Spleen (tissue), 11 donors: ENCODE measurements around the gene ZNF860. TPM values are rescaled to one million over a fixed set of nuclear protein-coding genes. Genes with fewer than 3 reads are reported as not detected.
A peak's percentile ranks its signal among the peaks of the same experiment; 100 is the strongest.

Source experiments
- DNase-seq: peaks from one replicate; pipeline ENCODE4 v3.0.0-alpha.2; 2020
- H3K27ac ChIP-seq, 8 donors: fragments of 200-600 bp; sonication (generic) in 7 of 8; 1 replicate in 4 of 8; 2 replicates in 4 of 8; pipeline versions ENCODE4 v1.5.0 to v1.8.0; 2016 to 2021; ENCODE audit warnings: inconsistent platforms in 4 of 8, mild to moderate bottlenecking in 4 of 8, moderate library complexity in 1 of 8
- H3K27me3 ChIP-seq, 7 donors: fragments of 200-600 bp; sonication (generic) in 6 of 7; replicated peaks in 1 of 7; 1 replicate in 4 of 7; 2 replicates in 3 of 7; pipeline versions ENCODE4 v1.5.0 to v1.8.0; 2016 to 2021; ENCODE audit warnings: inconsistent platforms in 3 of 7, mild to moderate bottlenecking in 1 of 7
- H3K36me3 ChIP-seq, 6 donors: fragments of 200-600 bp; sonication (generic) in 5 of 6; 1 replicate in 4 of 6; 2 replicates in 2 of 6; pipeline versions ENCODE4 v1.5.0 to v1.8.0; 2016 to 2021; ENCODE audit warnings: inconsistent platforms in 2 of 6
- H3K4me1 ChIP-seq, 6 donors: fragments of 200-600 bp; sonication (generic) in 5 of 6; 1 replicate in 3 of 6; 2 replicates in 3 of 6; pipeline versions ENCODE4 v1.5.0 to v1.8.0; 2016 to 2021; ENCODE audit warnings: inconsistent platforms in 3 of 6
- H3K4me3 ChIP-seq, 8 donors: fragments of 200-600 bp; sonication (generic) in 7 of 8; 1 replicate in 4 of 8; 2 replicates in 4 of 8; pipeline versions ENCODE4 v1.5.0 to v1.8.0; 2016 to 2021; ENCODE audit warnings: inconsistent platforms in 4 of 8, mild to moderate bottlenecking in 4 of 8, moderate library complexity in 2 of 8
- H3K9me3 ChIP-seq, 8 donors: fragments of 200-600 bp; sonication (generic) in 7 of 8; 1 replicate in 4 of 8; 2 replicates in 4 of 8; pipeline versions ENCODE4 v1.5.0 to v1.8.0; 2016 to 2021; ENCODE audit warnings: inconsistent platforms in 4 of 8
- POLR2A ChIP-seq, 3 donors: fragments of 450-650 bp; IDR thresholded peaks; one replicate each; pipeline ENCODE4 v1.5.1; 2017; ENCODE audit warnings: antibody characterized with exemption in 3 of 3, mild to moderate bottlenecking in 1 of 3
- POLR2AphosphoS5 ChIP-seq, 3 donors: sonication (generic); formaldehyde crosslinking; IDR thresholded peaks; one replicate each; pipeline ENCODE4 v1.5.1; 2017; ENCODE audit warnings: antibody characterized with exemption in 3 of 3
- WGBS, 5 donors: extraction: QIAGEN DNeasy Blood & Tissue Kit in 3 of 5; methylation state at CpG; one replicate each; pipeline versions ENCODE4 v1.1.5 to v1.1.7; 2013 to 2018; 5-methylcytosine and 5-hydroxymethylcytosine counted together
- intact Hi-C: fragments of 100-400 bp; cut with DNase I; formaldehyde crosslinking; loops from one replicate; pipeline ENCODE4 v1.15.0; 2023; ENCODE audit warnings: low total_unique reads
- polyA plus RNA-seq, 3 donors: library from polyadenylated mRNA; stranded (reverse); fragments of 200-250 nt; gene quantifications; one replicate each; pipeline ENCODE4 v1.2.1, GENCODE V29; 2013
- total RNA-seq, 7 donors: library from RNA; depleted of rRNA in 3 of 7; stranded (reverse); fragments of >200 nt in 3 of 7; fragmentation: NEBNext Ultra II Directional in 4 of 7; extraction: Animal tissue kit (Norgen Biotek cat#: 25700) in 4 of 7; gene quantifications; one replicate each; pipeline versions ENCODE4 v1.1.0 to v1.2.1, GENCODE V29; 2016 to 2021
- TF ChIP-seq, protein P1 (sequence below), 11 experiments: fragments of 200-600 bp in 7 of 11; fragments of 450-650 bp in 4 of 11; sonication (generic) in 4 of 11; IDR thresholded peaks in 8 of 11; conservative IDR thresholded peaks in 3 of 11; 1 replicate in 7 of 11; 2 replicates in 4 of 11; pipeline versions ENCODE4 v1.4.0 to v1.8.0; 2016 to 2021; ENCODE audit warnings: antibody characterized with exemption in 11 of 11, inconsistent platforms in 4 of 11, mild to moderate bottlenecking in 1 of 11
- donor health status: healthy with polysubstance abuse.
- donor health status: DM: no; HTN: no; CAD: no; lungs with moderate emphysema.
- donor health status: DM: no; HTN: no; CAD: no.
- donor health status: Bipolar disorder and iron deficiency.
- donor health status: healthy.
- donor health status: DM: no; HTN: no; CAD: no.
- donor health status: DM: yes; HTN: yes; CAD: no.

ZNF860 gene
- total and polyA plus RNA-seq, 10 donors: 1.3 to 9.5 (median 4.5) TPM

DNA sequence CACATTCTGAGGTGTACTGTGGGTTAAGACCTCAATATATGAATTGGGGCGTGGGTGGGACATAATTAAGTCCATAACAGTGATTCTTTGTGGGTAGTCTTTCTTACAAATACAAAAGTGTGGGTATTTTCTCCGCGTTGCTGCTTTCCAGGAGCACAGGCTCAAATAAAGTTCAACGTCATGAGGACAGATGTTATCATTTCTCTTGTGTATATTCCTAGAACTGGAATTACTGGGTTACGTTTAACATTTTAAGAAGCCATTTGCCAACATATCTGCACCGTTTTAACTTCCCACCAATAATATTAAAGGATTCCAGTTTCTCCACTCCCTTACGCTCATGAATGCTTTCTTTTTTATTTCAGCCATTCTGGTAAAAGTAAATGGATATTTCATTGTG, 39.6 kb downstream of the ZNF860 start:
- 87 to 94% (median 93%) methylated on average over 7 of the region's 7 CpGs for WGBS, 5 donors
- Histone ChIP-seq H3K4me3 (no peak overlapping the region), H3K9me3 (no peaks in the 10 kb centered on the region), H3K4me1 (peaks cover 0 to 12% (median under 1%) of the 10 kb centered on the region in 6 donors), H3K27me3 (no peaks in the 10 kb centered on the region), H3K36me3 (no peaks in the 10 kb centered on the region), H3K27ac (no peak overlapping the region)
- DNase-seq: no peak
- intact Hi-C loops: no loop called here
- TF ChIP-seq, protein P1, sequence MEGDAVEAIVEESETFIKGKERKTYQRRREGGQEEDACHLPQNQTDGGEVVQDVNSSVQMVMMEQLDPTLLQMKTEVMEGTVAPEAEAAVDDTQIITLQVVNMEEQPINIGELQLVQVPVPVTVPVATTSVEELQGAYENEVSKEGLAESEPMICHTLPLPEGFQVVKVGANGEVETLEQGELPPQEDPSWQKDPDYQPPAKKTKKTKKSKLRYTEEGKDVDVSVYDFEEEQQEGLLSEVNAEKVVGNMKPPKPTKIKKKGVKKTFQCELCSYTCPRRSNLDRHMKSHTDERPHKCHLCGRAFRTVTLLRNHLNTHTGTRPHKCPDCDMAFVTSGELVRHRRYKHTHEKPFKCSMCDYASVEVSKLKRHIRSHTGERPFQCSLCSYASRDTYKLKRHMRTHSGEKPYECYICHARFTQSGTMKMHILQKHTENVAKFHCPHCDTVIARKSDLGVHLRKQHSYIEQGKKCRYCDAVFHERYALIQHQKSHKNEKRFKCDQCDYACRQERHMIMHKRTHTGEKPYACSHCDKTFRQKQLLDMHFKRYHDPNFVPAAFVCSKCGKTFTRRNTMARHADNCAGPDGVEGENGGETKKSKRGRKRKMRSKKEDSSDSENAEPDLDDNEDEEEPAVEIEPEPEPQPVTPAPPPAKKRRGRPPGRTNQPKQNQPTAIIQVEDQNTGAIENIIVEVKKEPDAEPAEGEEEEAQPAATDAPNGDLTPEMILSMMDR (IDR thresholded peaks at IDR 0.05 in 8 of 11, conservative IDR thresholded peaks at IDR 0.05 in 3 of 11): no peak
- no peak for TF ChIP-seq POLR2A (IDR thresholded peaks at IDR 0.05)
- TF ChIP-seq POLR2AphosphoS5 (IDR thresholded peaks at IDR 0.05): no peak

DNA sequence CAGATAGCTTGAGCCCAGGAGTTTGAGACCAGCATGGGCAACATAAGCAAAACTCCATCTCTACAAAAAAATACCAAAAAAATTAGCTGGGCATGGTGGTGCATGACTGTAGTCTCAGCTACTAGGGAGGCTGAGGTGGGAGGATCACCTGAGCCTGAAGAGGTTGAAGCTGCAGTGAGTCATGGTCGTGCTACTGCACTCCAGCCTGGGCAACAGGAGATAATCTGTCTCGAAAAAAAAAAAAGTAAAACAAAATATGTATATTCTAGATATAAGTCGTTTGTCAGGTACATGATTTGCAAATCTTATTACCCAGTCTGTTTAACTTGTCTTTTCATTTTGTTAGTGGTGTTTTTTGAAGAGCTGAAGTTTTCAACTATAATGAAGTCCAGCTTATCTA, 40.2 kb downstream of the ZNF860 start:
- Histone ChIP-seq H3K9me3 (no peaks in the 10 kb centered on the region), H3K36me3 (no peaks in the 10 kb centered on the region), H3K27me3 (no peaks in the 10 kb centered on the region), H3K4me3 (no peak overlapping the region), H3K27ac (no peak overlapping the region), H3K4me1 (peaks cover 0 to 18% (median 4%) of the 10 kb centered on the region in 6 donors)
- 73 to 92% (median 75%) methylated on average over 3 of the region's 3 CpGs for WGBS, 5 donors
- intact Hi-C loops: no loop called here
- no peak for DNase-seq
- TF ChIP-seq, protein P1 (IDR thresholded peaks at IDR 0.05 in 8 of 11, conservative IDR thresholded peaks at IDR 0.05 in 3 of 11): no peak
- TF ChIP-seq POLR2AphosphoS5 (IDR thresholded peaks at IDR 0.05) (no peak), POLR2A (IDR thresholded peaks at IDR 0.05) (no peak)

DNA sequence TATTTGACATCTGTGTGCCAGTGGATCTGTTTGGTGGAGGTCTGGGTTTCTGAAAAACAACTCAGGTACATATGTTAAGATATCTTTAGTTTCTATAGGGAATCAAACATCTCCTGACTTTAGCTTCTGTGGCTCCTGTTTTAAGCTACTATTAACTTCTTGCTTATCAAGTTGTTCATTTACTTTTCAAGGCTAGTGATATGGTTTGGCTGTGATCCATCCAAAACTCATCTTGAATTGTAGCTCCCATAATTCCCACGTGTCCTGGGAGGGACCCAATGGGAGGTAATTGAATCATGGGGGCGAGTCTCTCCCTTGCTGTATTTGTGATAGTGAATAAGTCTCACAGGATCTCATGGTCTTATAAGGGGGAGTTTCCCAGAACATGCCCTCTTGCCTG, 41.4 kb downstream of the ZNF860 start:
- Histone ChIP-seq H3K9me3 (no peaks in the 10 kb centered on the region), H3K4me3 (no peak overlapping the region), H3K27ac (no peak overlapping the region), H3K4me1 (peaks cover 0 to 19% (median 4%) of the 10 kb centered on the region in 6 donors), H3K27me3 (no peaks in the 10 kb centered on the region), H3K36me3 (no peaks in the 10 kb centered on the region)
- intact Hi-C loops: no loop called here
- no peak for DNase-seq
- 74 to 88% (median 84%) methylated on average over 2 of the region's 2 CpGs for WGBS, 5 donors
- TF ChIP-seq POLR2AphosphoS5 (IDR thresholded peaks at IDR 0.05) (no peak), POLR2A (IDR thresholded peaks at IDR 0.05) (no peak)
- TF ChIP-seq, protein P1 (IDR thresholded peaks at IDR 0.05 in 8 of 11, conservative IDR thresholded peaks at IDR 0.05 in 3 of 11): no peak

- DNase-seq: no peak
- no peaks in the 10 kb centered on the region for H3K27me3 ChIP-seq
Observed at GRCh38 chr3:32026593-32026992, 45.0 kb downstream of the ZNF860 start.

More at GRCh38 chr3:32026593-32026992, 45.0 kb downstream of the ZNF860 start:
- H3K4me1 ChIP-seq: peaks cover 0 to 9% (median 4%) of the 10 kb centered on the region in 6 donors
- H3K36me3 ChIP-seq: no peaks in the 10 kb centered on the region
- no peaks in the 10 kb centered on the region for H3K9me3 ChIP-seq
- WGBS, 5 donors: 32 to 47% (median 41%) methylated on average over 6 of the region's 6 CpGs
- no peak overlapping the region for H3K27ac ChIP-seq
- intact Hi-C loops: no loop called here
- TF ChIP-seq POLR2A (IDR thresholded peaks at IDR 0.05): no peak
- TF ChIP-seq, protein P1 (IDR thresholded peaks at IDR 0.05 in 8 of 11, conservative IDR thresholded peaks at IDR 0.05 in 3 of 11): peak in 1 of 11 experiments; percentile 9
- no peak overlapping the region for H3K4me3 ChIP-seq
